GM19397 (cell line): ENCODE results near the gene NPC1.
"Not testable (repeated sequence)": the region's sequence is repeated elsewhere in the genome, so short reads cannot be mapped to it uniquely, and the experiment has no call there.

Experiments
- ATAC-seq: cut with Tn5 transposase; IDR thresholded peaks from one replicate; pipeline ENCODE4 v1.9.1; 2021; ENCODE audit warnings: mild to moderate bottlenecking, moderate library complexity; ENCODE audit not compliant: unreplicated experiment

Gene NPC1

GRCh38 chr18:23495723-23496440 is 90.4 kb downstream of the NPC1 start:
- no peak for ATAC-seq

DNA sequence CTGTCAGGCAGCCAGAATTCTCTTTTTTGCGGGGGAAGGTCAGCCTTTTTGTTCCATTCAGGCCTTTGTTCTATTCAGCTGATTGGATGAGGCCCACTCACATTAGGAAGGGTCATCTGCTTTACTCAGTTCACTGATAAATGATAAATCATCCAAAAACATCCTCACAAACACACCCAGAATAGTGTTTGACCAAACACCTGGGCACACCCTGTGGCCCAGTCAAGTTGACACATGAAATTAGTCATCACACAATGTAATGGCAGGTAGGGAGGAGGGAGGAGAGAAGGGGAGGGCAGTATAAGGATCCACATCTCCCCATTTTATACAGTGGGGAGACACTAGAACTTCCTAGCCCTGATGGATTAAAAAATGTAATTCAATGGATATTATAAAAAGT is 91.3 kb downstream of the NPC1 start:
- ATAC-seq = no peak

DNA sequence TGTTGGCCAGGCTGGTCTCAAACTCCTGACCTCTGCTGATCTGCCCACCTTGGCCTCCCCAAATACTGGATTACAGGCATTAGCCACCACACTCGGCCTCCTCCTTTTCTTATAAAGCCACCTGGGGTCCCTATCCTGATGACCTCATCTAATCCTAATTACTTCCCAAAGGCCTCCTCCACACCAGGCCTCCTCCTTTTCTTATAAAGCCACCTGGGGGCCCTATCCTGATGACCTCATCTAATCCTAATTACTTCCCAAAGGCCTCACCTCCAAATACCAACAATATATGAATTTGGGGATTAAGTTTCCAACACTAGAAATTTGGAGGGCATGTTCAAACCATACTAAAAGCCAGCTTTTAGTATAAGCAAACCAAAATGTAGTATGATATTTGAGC is 92.7 kb downstream of the NPC1 start:
- no peak for ATAC-seq

- not testable (repeated sequence) for ATAC-seq
These were observed 96.7 kb downstream of the NPC1 start for GRCh38 chr18:23489586-23489985.

GRCh38 chr18:23487738-23488570 is 98.4 kb downstream of the NPC1 start:
- no peak for ATAC-seq

DNA sequence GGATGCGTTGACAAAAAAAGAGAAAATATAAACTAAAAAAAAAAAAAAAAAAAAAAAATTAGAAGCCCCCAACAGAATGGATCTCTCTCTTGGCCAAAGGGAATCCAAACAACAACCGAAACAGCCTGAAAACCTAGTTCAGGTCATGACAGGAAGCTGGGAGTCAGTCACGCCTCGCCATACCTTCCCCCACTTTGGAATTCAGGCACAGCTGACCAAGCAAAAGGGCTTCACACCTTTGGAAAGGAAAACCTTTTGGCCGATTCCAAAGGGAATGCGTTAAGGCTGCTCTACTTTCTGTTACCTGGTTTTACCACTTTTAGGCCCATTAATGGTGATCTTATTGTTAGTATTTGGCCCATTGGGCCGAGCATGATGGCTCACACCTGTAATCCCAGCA is 100.9 kb downstream of the NPC1 start:
- no peak for ATAC-seq

DNA sequence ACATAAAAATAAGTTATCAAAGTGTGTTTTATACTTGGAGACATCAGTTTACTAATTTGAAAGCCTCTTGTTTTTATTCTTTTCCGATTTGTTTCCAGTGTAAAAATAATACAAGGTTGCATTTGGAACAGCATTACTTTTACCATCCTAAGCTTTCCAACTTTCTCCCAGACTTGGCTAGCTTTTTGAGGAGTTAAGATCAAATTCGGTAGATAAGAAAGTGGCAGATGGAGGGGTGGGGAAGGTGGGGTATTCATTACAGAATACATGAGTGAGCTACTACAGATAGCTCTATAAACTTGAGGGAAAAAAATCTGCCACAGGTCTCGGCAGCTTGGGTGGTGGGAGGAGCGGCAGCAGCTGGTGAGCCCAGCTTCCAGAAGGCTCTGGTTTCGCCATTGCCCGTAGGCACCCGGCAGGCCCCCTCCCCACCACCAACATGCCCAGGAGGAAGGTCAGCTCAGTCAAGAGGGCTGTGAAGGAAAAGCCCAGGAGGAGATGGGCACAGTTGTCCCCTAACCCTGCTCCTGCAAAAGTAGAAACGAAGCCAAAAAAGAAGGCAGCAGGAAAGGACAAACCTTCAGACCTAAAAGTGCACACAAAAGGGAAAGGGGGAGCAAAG is 101.6 kb downstream of the NPC1 start:
- ATAC-seq = no peak
